ENCODE results near the gene SOX11.

Gene SOX11

GRCh38 chr2:5690286-5690685 is 1.9 kb upstream of the SOX11 start:
- no peak for TF ChIP-seq ARNT (IDR thresholded peaks at IDR 0.05)
- TF ChIP-seq TARDBP (IDR thresholded peaks at IDR 0.05), result no peak
- no peak for TF ChIP-seq SUZ12 (IDR thresholded peaks at IDR 0.05)
- TF ChIP-seq L3MBTL2 (conservative IDR thresholded peaks at IDR 0.05), result no peak
- TF ChIP-seq SP1 (IDR thresholded peaks at IDR 0.05), result no peak
- TF ChIP-seq ELF4 (IDR thresholded peaks at IDR 0.05), result no peak
- TF ChIP-seq FOXM1 (IDR thresholded peaks at IDR 0.05; ENCODE audit: borderline replicate concordance), result no peak
- TF ChIP-seq CTBP1 (IDR thresholded peaks at IDR 0.05; ENCODE audit: borderline replicate concordance), result no peak
- TF ChIP-seq HDGF (IDR thresholded peaks at IDR 0.05; ENCODE audit: borderline replicate concordance), result no peak
- TF ChIP-seq BHLHE40 (IDR thresholded peaks at IDR 0.05; ENCODE audit: borderline replicate concordance), result no peak
- TF ChIP-seq PKNOX1 (IDR thresholded peaks at IDR 0.05), result no peak
- DNase-seq (ENCODE audit: extremely low spot score), result no peak
- CTCF ChIA-PET, result no interaction called here
- POLR2A ChIA-PET, result no interaction called here

GRCh38 chr2:5690718-5691220 is 1.4 kb upstream of the SOX11 start:
- POLR2A ChIA-PET, result no interaction called here
- TF ChIP-seq FOXA1 (IDR thresholded peaks at IDR 0.05) (no peak), PKNOX1 (IDR thresholded peaks at IDR 0.05) (no peak), BHLHE40 (IDR thresholded peaks at IDR 0.05; ENCODE audit: borderline replicate concordance) (no peak), FOXK2 (IDR thresholded peaks at IDR 0.05) (no peak), NFRKB (IDR thresholded peaks at IDR 0.05) (no peak), CTBP1 (IDR thresholded peaks at IDR 0.05; ENCODE audit: borderline replicate concordance) (no peak), ELF4 (IDR thresholded peaks at IDR 0.05) (no peak), HDGF (IDR thresholded peaks at IDR 0.05; ENCODE audit: borderline replicate concordance) (no peak), L3MBTL2 (conservative IDR thresholded peaks at IDR 0.05) (no peak), SUZ12 (IDR thresholded peaks at IDR 0.05) (no peak), LEF1 (IDR thresholded peaks at IDR 0.05; ENCODE audit: borderline replicate concordance) (no peak), FOXM1 (IDR thresholded peaks at IDR 0.05; ENCODE audit: borderline replicate concordance) (no peak), SP1 (IDR thresholded peaks at IDR 0.05) (no peak), TARDBP (IDR thresholded peaks at IDR 0.05) (no peak), ARNT (IDR thresholded peaks at IDR 0.05) (no peak), ZNF384 (IDR thresholded peaks at IDR 0.05) (no peak)
- CTCF ChIA-PET, result no interaction called here

GRCh38 chr2:5691221-5691984 is 781 bp upstream of the SOX11 start:
- no peak for DNase-seq (ENCODE audit: extremely low spot score)
- TF ChIP-seq PKNOX1 (IDR thresholded peaks at IDR 0.05) (no peak), FOXM1 (IDR thresholded peaks at IDR 0.05; ENCODE audit: borderline replicate concordance) (no peak), LEF1 (IDR thresholded peaks at IDR 0.05; ENCODE audit: borderline replicate concordance) (no peak), ELF4 (IDR thresholded peaks at IDR 0.05) (no peak), FOXA1 (IDR thresholded peaks at IDR 0.05) (no peak), TARDBP (IDR thresholded peaks at IDR 0.05) (no peak), NFRKB (IDR thresholded peaks at IDR 0.05) (no peak), ARNT (IDR thresholded peaks at IDR 0.05) (no peak), CTBP1 (IDR thresholded peaks at IDR 0.05; ENCODE audit: borderline replicate concordance) (no peak), FOXK2 (IDR thresholded peaks at IDR 0.05) (no peak)
- ChIA-PET POLR2A (no interaction called here), CTCF (no interaction called here)

More at GRCh38 chr2:5690718-5691220, 1.4 kb upstream of the SOX11 start:
- DNase-seq (ENCODE audit: extremely low spot score), result no peak

GRCh38 chr2:5692561-5693286 is 540 bp downstream of the SOX11 start:
- CTCF ChIA-PET, result interaction anchor here (0.7 kb wide), 1 partner anchor 131 kb away, joined by 3 read pairs; no protein-coding TSS in a partner anchor
- TF ChIP-seq FOXM1 (IDR thresholded peaks at IDR 0.05; ENCODE audit: borderline replicate concordance) (no peak), FOXA1 (IDR thresholded peaks at IDR 0.05) (no peak), NFRKB (IDR thresholded peaks at IDR 0.05) (no peak)
- no peak for DNase-seq (ENCODE audit: extremely low spot score)
- POLR2A ChIA-PET, result no interaction called here

GRCh38 chr2:5693287-5694201 is 1.4 kb downstream of the SOX11 start:
- no peak for DNase-seq (ENCODE audit: extremely low spot score)
- CTCF ChIA-PET, result no interaction called here
- TF ChIP-seq BHLHE40 (IDR thresholded peaks at IDR 0.05; ENCODE audit: borderline replicate concordance) (no peak), PKNOX1 (IDR thresholded peaks at IDR 0.05) (no peak), CTBP1 (IDR thresholded peaks at IDR 0.05; ENCODE audit: borderline replicate concordance) (no peak), ELF4 (IDR thresholded peaks at IDR 0.05) (no peak), FOXM1 (IDR thresholded peaks at IDR 0.05; ENCODE audit: borderline replicate concordance) (no peak), LEF1 (IDR thresholded peaks at IDR 0.05; ENCODE audit: borderline replicate concordance) (no peak), FOXK2 (IDR thresholded peaks at IDR 0.05) (no peak), ZNF384 (IDR thresholded peaks at IDR 0.05) (no peak)
- POLR2A ChIA-PET, result no interaction called here
